ENCODE results near the gene CNIH1. TPM values are rescaled to one million over a fixed set of nuclear protein-coding genes. Genes with fewer than 3 reads are reported as not detected.
A peak's percentile ranks its signal among the peaks of the same experiment; 100 is the strongest.

Gene CNIH1
- total and polyA plus RNA-seq, 2 of the 13 experiments (the other 11 are each of a cell fraction or from before 2014, with no cell fraction given), result 166 to 421 TPM

DNA sequence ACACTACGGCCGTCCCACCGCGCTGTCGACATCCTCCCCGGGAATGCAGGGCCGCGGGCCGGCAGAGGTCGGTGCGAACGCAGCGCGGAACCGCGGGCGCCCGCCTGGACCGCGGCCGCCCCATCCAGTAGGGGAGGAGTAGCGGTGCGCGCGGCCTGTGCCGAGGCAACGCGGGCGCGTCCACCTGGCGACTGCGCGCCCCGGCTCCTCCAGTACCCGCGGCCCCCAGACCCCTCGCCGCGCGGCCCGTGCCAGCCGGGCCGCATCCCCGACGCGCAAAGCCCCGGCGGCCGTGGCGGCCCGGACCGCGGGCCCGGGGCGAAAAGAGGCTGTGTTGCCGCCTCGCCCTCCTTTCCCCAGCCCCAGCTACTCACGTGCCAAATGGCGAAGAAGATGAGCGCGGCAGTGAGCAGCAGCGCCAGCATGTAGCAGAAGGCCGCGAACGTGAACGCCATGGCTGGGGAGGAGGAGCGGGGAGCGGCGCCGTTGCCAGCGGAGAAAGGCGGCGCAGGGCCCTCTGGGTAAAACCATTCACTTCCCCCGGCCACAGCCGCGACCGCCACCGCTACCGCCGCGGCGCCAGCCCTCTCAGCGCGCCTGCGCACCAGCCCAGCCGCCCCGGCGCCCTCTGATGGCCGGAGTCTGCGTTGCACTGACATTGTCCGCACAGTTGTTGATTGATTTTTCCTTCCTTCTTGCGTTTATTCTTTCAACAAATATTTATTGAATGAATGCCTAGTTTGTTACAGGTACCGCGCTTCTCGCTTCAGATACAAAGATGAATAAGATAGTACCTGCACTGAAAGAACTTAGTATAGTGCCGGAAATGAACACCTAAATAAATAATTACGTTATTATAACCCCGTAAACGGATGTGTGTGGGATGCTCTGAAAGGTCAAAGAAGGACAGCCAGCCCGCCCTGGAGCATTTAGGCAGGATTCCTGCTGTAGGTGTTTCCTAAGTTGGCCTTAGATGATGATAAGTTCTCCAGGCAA is at the start of gene CNIH1 (continued):
- no peak; the same call in 1 of the 2 replicates for TF ChIP-seq ZNF367 (CRISPR knock-in tag; IDR thresholded peaks at IDR 0.05; ENCODE audit: borderline replicate concordance)
- TF ChIP-seq, protein P1, sequence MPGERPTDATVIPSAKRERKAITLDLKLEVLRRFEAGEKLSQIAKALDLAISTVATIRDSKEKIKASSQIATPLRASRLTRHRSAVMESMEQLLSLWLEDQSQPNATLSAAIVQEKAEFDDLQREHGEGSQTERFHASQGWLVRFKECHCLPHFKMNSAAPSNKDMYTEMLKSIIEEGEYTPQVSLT (CRISPR knock-in tag; IDR thresholded peaks at IDR 0.05; ENCODE audit: borderline replicate concordance, low read depth), result peak; percentile 69; the same call in 1 of the 2 replicates
- no peak for TF ChIP-seq TP53 (CRISPR knock-in tag; conservative IDR thresholded peaks at IDR 0.05)
- TF ChIP-seq, protein P2, sequence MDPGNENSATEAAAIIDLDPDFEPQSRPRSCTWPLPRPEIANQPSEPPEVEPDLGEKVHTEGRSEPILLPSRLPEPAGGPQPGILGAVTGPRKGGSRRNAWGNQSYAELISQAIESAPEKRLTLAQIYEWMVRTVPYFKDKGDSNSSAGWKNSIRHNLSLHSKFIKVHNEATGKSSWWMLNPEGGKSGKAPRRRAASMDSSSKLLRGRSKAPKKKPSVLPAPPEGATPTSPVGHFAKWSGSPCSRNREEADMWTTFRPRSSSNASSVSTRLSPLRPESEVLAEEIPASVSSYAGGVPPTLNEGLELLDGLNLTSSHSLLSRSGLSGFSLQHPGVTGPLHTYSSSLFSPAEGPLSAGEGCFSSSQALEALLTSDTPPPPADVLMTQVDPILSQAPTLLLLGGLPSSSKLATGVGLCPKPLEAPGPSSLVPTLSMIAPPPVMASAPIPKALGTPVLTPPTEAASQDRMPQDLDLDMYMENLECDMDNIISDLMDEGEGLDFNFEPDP (CRISPR knock-in tag; conservative IDR thresholded peaks at IDR 0.05), result no peak
- TF ChIP-seq ZNF816 (CRISPR knock-in tag; IDR thresholded peaks at IDR 0.05; ENCODE audit: borderline replicate concordance), result peak; percentile 68; the same call in 1 of the 2 replicates
- TF ChIP-seq CSRNP1 (CRISPR knock-in tag; IDR thresholded peaks at IDR 0.05), result no peak; the same call in 1 of the 2 replicates
- peak; percentile 84; the same call in 1 of the 2 replicates for TF ChIP-seq MXD3 (CRISPR knock-in tag; IDR thresholded peaks at IDR 0.05)
- TF ChIP-seq NFIB (CRISPR knock-in tag; IDR thresholded peaks at IDR 0.05; ENCODE audit: borderline replicate concordance), result no peak
- TF ChIP-seq, protein P3, sequence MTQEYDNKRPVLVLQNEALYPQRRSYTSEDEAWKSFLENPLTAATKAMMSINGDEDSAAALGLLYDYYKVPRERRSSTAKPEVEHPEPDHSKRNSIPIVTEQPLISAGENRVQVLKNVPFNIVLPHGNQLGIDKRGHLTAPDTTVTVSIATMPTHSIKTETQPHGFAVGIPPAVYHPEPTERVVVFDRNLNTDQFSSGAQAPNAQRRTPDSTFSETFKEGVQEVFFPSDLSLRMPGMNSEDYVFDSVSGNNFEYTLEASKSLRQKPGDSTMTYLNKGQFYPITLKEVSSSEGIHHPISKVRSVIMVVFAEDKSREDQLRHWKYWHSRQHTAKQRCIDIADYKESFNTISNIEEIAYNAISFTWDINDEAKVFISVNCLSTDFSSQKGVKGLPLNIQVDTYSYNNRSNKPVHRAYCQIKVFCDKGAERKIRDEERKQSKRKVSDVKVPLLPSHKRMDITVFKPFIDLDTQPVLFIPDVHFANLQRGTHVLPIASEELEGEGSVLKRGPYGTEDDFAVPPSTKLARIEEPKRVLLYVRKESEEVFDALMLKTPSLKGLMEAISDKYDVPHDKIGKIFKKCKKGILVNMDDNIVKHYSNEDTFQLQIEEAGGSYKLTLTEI (CRISPR knock-in tag; conservative IDR thresholded peaks at IDR 0.05), result no peak
- TF ChIP-seq, protein P4, sequence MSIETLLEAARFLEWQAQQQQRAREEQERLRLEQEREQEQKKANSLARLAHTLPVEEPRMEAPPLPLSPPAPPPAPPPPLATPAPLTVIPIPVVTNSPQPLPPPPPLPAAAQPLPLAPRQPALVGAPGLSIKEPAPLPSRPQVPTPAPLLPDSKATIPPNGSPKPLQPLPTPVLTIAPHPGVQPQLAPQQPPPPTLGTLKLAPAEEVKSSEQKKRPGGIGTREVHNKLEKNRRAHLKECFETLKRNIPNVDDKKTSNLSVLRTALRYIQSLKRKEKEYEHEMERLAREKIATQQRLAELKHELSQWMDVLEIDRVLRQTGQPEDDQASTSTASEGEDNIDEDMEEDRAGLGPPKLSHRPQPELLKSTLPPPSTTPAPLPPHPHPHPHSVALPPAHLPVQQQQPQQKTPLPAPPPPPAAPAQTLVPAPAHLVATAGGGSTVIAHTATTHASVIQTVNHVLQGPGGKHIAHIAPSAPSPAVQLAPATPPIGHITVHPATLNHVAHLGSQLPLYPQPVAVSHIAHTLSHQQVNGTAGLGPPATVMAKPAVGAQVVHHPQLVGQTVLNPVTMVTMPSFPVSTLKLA (IDR thresholded peaks at IDR 0.05), result no peak
- no peak for TF ChIP-seq ZNF317 (CRISPR knock-in tag; IDR thresholded peaks at IDR 0.05)
- TF ChIP-seq, protein P5, sequence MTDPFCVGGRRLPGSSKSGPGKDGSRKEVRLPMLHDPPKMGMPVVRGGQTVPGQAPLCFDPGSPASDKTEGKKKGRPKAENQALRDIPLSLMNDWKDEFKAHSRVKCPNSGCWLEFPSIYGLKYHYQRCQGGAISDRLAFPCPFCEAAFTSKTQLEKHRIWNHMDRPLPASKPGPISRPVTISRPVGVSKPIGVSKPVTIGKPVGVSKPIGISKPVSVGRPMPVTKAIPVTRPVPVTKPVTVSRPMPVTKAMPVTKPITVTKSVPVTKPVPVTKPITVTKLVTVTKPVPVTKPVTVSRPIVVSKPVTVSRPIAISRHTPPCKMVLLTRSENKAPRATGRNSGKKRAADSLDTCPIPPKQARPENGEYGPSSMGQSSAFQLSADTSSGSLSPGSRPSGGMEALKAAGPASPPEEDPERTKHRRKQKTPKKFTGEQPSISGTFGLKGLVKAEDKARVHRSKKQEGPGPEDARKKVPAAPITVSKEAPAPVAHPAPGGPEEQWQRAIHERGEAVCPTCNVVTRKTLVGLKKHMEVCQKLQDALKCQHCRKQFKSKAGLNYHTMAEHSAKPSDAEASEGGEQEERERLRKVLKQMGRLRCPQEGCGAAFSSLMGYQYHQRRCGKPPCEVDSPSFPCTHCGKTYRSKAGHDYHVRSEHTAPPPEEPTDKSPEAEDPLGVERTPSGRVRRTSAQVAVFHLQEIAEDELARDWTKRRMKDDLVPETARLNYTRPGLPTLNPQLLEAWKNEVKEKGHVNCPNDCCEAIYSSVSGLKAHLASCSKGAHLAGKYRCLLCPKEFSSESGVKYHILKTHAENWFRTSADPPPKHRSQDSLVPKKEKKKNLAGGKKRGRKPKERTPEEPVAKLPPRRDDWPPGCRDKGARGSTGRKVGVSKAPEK (CRISPR knock-in tag; IDR thresholded peaks at IDR 0.05; ENCODE audit: borderline replicate concordance), result no peak
- no peak for TF ChIP-seq MZF1 (CRISPR knock-in tag; IDR thresholded peaks at IDR 0.05; ENCODE audit: borderline replicate concordance)
- TF ChIP-seq ZNF777 (CRISPR knock-in tag; IDR thresholded peaks at IDR 0.05), result peak; percentile 84
- no peak; the same call in 1 of the 2 replicates for TF ChIP-seq ZKSCAN1 (IDR thresholded peaks at IDR 0.05; ENCODE audit: low read length)
- 0 out of 2 replicates have a peak, but pooled peaks have one; percentile 52 for TF ChIP-seq ZC3H4 (CRISPR knock-in tag; IDR thresholded peaks at IDR 0.05; ENCODE audit: borderline replicate concordance)

Data from HepG2 (cell line).